HK-2 (cell line): ENCODE data around the gene HPSE2.

Source experiments
- DNase-seq: peaks from one replicate; pipeline ENCODE4 v3.0.0-alpha.2; 2018; ENCODE audit not compliant: unreplicated experiment

The HPSE2 gene

DNA sequence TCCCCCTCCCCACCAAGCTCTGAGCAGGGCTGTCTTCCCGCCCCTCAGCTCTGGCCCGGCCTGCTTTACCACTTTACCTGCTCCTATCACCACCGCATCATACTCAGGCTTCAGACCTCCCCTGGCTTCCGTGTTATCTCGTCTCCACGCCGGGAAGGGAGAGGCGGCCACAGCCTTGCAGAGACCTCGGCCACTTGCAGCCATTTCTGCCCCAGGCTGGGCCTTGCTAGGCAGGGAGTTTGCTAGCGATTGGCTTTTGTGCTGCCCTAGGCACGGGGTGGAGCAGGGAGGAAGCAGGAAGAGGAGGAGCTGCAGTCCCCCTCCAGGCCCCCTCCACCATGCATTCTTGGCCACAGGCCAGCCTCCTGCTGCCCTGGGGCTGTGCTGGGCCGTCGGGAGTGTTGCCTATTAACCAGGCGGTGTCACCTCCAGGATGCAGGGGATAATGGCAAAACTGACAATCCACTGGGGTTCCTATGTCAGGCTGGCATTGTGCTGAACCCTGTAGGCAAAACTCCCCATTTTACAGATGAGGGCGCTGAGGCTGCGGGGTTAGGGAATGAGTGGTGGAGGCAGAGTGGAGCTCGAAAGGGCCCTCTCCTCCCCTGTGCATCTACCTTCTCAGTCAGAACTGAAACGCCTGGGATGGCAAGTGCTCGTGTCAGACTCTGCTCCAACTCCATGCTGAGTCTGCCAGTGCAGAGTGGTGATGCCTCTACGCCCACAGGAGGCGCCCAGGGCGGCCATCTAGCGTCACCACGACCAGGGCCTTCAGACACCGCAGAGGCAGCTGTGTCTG is 820.5 kb downstream of the HPSE2 start, which contains the start of gene PYROXD2:
TSS of gene PYROXD2 (minus strand) at position 251 of the 799 bp plus-strand sequence. CDS start at position 204, 47 bp downstream.
- peak; percentile 96 for DNase-seq

DNA sequence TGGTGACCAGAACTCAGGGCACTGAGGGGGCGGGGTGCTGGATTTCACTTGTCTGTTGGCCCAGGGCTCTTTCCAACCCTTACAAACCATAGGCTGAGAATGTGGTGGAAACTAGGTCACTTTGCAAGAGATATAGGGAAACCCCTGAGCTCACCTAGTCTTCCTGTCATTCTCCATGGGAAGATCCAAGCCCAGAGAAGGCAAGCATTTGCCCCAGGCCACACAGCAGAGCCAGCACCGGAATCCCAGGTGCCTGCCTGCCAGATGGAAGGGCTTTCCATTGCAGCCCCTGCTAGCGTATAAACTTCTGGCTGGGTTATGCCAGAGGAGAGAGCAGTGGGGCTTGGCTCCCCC is 821.1 kb downstream of the HPSE2 start:
- DNase-seq: no peak

DNA sequence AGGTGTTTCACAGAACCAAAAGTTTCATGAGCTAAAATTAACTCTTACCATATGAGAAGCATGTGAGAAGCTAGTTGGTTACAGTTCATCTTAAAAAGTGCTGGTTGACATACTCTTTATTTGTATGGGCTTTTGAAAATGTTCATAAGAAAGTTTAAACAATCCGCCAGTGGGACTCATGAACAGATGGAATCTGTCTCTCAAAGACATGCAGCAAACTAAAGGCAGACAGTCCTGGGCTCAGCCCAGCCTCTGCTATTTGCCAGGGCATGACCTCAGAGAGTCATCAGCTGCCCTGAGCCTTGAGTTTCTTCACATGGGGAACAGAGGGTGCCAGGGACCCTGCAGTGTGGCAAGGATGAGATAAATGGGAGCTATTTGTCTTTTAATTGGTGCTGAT is 823.9 kb downstream of the HPSE2 start:
- DNase-seq: no peak

DNA sequence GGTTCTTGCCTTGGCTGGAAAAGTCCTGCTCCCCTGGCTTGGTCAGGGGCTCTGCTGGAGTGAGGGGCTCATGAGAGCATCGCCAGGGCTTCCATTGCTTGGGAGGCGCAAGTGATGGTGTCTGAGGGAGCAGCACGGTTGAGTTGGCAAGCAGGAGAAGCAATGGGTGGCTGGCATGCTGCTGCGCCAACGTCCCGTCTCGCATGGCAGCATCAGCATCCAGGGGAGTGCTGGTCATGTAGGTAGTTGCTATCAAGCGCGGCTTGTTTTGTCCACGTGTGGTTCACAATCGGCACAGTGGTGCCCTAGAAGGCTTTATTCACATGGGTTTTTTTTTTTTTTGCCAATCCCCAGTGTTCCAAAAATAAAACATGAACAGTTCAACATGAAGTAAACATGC is 824.5 kb downstream of the HPSE2 start:
- no peak for DNase-seq

DNA sequence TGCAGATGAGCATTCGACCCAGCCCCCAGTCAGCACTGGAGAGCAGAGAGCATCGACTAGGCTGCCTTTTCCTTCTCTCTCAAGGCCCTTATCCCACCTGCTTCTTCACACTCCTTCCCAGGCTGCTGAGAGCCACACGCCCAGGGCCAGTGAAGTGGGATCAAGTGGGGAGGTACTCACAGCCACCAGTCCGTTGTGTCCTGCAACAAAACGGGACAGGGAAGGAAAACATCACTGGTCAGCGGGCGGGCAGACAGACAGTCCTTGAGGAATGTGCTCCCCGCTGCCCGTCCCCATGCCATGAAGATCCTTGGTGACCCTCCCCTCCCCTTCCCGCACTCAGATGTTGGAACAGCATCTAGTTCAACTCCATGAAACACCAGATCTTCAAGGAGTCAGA is 824.9 kb downstream of the HPSE2 start:
- no peak for DNase-seq

DNA sequence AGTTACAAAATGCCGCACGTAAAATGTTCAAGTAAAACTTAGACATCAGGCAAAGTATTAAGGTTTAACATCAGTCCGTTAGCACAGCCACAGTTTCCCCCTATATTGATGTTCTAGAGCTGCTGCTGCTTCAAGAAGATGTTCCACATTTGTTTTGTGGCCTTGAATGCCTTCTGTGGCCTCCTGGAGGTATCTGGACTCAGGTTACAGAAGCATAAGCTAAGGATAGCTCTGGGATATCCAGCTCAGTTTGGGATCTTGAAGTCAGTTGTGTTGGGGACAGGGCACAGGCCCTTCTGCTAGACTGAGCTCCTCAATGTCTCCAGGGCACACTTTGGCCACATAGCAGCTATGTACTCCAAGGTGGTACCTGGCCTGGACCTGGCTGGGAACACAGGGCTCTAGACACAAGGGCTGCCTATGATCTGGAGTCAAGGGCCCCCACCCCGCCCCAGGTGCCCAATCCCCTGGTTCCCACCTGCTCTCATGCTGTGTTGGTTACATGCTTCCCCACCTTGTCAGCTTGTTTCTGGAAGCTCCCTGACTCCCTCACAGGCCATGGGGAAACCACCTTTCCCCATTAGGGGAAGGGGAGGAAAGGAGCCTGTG is 825.4 kb downstream of the HPSE2 start:
- DNase-seq: no peak

DNA sequence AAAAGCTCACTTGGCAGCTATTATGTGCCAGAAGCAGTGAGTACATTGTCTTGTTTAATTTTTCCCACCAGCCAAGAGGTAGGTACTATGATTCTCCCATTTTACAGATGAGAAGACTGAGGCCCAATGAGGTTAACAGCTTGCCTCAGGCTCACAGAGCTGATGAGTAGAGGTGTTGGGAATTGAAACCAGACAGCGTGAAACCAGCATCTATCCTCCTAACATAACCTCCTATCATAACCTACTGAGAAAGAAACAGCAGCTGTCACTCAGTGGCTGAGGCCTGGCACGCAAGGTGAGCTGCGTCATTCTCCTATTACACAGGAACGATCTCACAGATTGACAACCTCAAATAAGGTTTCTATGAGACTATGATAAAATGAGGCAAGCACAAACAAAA is 826.9 kb downstream of the HPSE2 start:
- DNase-seq: no peak

DNA sequence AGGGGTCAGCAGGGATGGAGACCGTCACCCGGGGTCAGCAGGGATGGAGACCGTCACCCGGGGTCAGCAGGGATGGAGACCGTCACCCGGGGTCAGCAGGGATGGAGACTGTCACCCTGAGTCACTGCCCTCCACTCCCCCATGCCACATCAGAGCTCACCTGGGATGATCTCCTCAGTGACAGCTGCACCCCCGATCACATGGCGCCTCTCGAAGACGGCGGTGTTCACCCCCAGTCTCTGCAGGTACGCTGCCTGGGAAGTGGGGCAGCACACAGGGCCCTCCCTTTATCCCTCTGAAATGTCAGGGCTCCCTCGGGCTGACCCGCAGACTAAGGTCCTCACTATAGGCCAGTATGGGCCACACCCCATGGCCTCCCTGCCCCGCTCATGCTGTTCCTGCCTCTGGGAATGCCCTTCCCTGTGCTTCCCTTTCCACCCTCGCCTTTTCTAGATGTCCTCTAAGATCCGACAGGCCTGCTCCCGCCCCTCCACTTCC is 827.9 kb downstream of the HPSE2 start:
- DNase-seq: no peak
